OCI-LY1 (cell line): ENCODE results near the gene MLXIPL.

Experiments
- CTCF ChIP-seq: fragments of 200-600 bp; sonication (generic), shearing (Covaris generic); IDR thresholded peaks from 2 replicates; pipeline ENCODE4 v1.5.1; 2017; ENCODE audit warnings: mild to moderate bottlenecking, antibody characterized with exemption, low read length, moderate library complexity, mixed read lengths
- EZH2 ChIP-seq: fragments of 200-600 bp; sonication (generic), shearing (Covaris generic); IDR thresholded peaks from 2 replicates; pipeline ENCODE4 v1.8.0; 2017; ENCODE audit warnings: borderline replicate concordance, mixed run types, mild to moderate bottlenecking, antibody characterized with exemption, low read length, moderate library complexity, mixed read lengths

- TF ChIP-seq CTCF (no peak), EZH2 (no peak)
Observed at GRCh38 chr7:73612598-73613269, 11.6 kb downstream of the MLXIPL start.
